Neural cell (in vitro differentiated cells): ENCODE results near the gene KCNK18.

Experiments used
- CTCF ChIP-seq: fragments of 450-650 bp; IDR thresholded peaks from 2 replicates; pipeline ENCODE4 v1.5.1; 2014; ENCODE audit warnings: antibody characterized with exemption, mild to moderate bottlenecking, moderate library complexity; ENCODE audit not compliant: poor library complexity, severe bottlenecking
- EZH2 ChIP-seq: fragments of 200-600, 300-800 bp; shearing (Covaris generic), sonication (generic); IDR thresholded peaks from 2 replicates; pipeline ENCODE4 v1.6.1; 2014; ENCODE audit warnings: antibody characterized with exemption, low read length, borderline replicate concordance, mild to moderate bottlenecking; ENCODE audit not compliant: insufficient read depth, poor library complexity, severe bottlenecking
- TAF1 ChIP-seq: IDR thresholded peaks from 2 replicates; pipeline ENCODE4 v1.6.1; 2012; ENCODE audit warnings: low read depth

- TF ChIP-seq CTCF, result no peak
- TF ChIP-seq EZH2, result no peak
- TF ChIP-seq TAF1, result no peak
Measured at GRCh38 chr10:117259279-117259678, 62.0 kb downstream of the KCNK18 start.
